Nephron progenitor cell (in vitro differentiated cells): ENCODE results near the gene RNF41.
A peak's percentile ranks its signal among the peaks of the same experiment; 100 is the strongest.

Source experiments
- DNase-seq: peaks from one replicate; pipeline ENCODE4 v3.0.0; 2021
- H3K27ac Mint-ChIP-seq: 2 replicates; pipeline ENCODE4 v1.8.0; 2021; ENCODE audit warnings: mild to moderate bottlenecking, moderate library complexity, mixed read lengths
- H3K27me3 Mint-ChIP-seq: 2 replicates; pipeline ENCODE4 v1.8.0; 2021; ENCODE audit warnings: mild to moderate bottlenecking, low read depth, mixed read lengths; ENCODE audit not compliant: poor library complexity
- H3K36me3 Mint-ChIP-seq: 2 replicates; pipeline ENCODE4 v1.8.0; 2021; ENCODE audit warnings: low read depth, mixed read lengths
- H3K4me1 Mint-ChIP-seq: 2 replicates; pipeline ENCODE4 v1.8.0; 2021; ENCODE audit warnings: mixed read lengths
- H3K4me3 Mint-ChIP-seq: 2 replicates; pipeline ENCODE4 v1.8.0; 2021; ENCODE audit warnings: mild to moderate bottlenecking, moderate library complexity, mixed read lengths
- H3K9me3 Mint-ChIP-seq: 2 replicates; pipeline ENCODE4 v1.8.0; 2021; ENCODE audit warnings: mild to moderate bottlenecking, moderate library complexity, mixed read lengths
- TF ChIP-seq, protein P1 (sequence below): fragments of 200-600 bp; sonication (generic); IDR thresholded peaks from 2 replicates; pipeline ENCODE4 v1.5.0; 2021; ENCODE audit warnings: antibody characterized with exemption

RNF41 gene

DNA sequence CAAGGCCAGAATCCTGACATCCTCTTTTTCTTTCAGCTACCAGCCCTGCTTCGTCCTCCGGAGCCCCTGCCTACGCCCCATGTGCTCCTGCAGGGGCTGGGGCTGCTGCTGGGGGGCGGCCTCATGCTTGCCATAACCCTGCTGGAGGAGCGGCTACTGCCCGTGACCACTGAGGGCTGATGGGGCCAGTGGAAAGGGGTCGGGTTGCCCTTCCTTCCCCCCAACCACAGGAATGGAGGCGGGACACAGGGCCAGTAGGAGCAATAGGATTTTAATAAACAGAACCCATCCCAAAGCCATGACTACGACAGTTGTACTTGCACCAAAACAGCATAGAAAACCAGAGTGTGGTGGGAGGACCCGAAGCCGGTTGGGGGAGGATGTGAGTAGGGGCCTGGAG, 15.8 kb upstream of the RNF41 start:
- Mint-ChIP-seq H3K4me1 (peaks cover 26% of the 10 kb centered on the region), H3K27me3 (peaks cover 4% of the 10 kb centered on the region), H3K36me3 (peaks cover 27% of the 10 kb centered on the region), H3K9me3 (no peaks in the 10 kb centered on the region), H3K4me3 (no peak overlapping the region), H3K27ac (no peak overlapping the region)
- TF ChIP-seq, protein P1, sequence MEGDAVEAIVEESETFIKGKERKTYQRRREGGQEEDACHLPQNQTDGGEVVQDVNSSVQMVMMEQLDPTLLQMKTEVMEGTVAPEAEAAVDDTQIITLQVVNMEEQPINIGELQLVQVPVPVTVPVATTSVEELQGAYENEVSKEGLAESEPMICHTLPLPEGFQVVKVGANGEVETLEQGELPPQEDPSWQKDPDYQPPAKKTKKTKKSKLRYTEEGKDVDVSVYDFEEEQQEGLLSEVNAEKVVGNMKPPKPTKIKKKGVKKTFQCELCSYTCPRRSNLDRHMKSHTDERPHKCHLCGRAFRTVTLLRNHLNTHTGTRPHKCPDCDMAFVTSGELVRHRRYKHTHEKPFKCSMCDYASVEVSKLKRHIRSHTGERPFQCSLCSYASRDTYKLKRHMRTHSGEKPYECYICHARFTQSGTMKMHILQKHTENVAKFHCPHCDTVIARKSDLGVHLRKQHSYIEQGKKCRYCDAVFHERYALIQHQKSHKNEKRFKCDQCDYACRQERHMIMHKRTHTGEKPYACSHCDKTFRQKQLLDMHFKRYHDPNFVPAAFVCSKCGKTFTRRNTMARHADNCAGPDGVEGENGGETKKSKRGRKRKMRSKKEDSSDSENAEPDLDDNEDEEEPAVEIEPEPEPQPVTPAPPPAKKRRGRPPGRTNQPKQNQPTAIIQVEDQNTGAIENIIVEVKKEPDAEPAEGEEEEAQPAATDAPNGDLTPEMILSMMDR = no peak
- DNase-seq = peak; percentile 22

DNA sequence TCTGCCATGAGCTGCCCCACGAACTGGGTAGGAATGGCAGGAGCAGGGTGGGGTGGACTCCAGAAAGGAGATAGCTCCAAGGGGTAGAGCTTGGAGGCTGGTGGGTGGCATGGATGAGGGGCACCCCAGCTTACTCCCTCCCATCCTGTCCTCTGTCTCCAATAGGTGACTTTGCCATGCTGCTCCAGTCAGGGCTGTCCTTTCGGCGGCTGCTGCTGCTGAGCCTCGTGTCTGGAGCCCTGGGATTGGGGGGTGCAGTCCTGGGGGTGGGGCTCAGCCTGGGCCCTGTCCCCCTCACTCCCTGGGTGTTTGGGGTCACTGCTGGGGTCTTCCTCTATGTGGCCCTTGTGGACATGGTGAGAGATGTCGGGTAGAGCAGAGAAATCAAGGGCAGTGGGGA, 15.3 kb upstream of the RNF41 start:
- Mint-ChIP-seq H3K27me3 (peaks cover 7% of the 10 kb centered on the region), H3K36me3 (peaks cover 22% of the 10 kb centered on the region), H3K4me1 (peaks cover 21% of the 10 kb centered on the region), H3K4me3 (no peak overlapping the region), H3K9me3 (no peaks in the 10 kb centered on the region), H3K27ac (no peak overlapping the region)
- no peak for DNase-seq
- TF ChIP-seq, protein P1 = no peak

DNA sequence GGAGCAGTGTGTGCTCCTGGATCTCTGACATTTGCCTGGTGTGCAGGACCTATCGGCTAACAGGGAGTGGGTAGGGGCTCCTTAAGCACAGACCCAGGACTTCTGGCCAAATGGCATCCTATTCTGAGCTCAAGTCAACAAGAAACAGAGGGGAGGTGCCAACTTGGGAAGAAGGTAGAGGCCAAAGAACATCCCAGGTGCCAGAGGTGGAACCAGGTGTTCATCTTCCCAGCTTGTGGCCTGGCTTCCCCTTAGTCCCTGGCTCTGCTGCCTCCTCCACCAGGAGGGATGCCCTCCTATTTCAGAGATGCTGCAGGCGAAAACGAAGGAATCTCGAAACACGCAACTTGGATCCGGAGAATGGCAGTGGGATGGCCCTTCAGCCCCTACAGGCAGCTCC, 14.4 kb upstream of the RNF41 start:
- H3K9me3 Mint-ChIP-seq = no peaks in the 10 kb centered on the region
- DNase-seq = no peak
- H3K27me3 Mint-ChIP-seq = peaks cover 6% of the 10 kb centered on the region
- peaks cover 13% of the 10 kb centered on the region for H3K36me3 Mint-ChIP-seq
- TF ChIP-seq, protein P1 = no peak
- no peak overlapping the region for H3K27ac Mint-ChIP-seq
- peaks cover 19% of the 10 kb centered on the region for H3K4me1 Mint-ChIP-seq
- no peak overlapping the region for H3K4me3 Mint-ChIP-seq

DNA sequence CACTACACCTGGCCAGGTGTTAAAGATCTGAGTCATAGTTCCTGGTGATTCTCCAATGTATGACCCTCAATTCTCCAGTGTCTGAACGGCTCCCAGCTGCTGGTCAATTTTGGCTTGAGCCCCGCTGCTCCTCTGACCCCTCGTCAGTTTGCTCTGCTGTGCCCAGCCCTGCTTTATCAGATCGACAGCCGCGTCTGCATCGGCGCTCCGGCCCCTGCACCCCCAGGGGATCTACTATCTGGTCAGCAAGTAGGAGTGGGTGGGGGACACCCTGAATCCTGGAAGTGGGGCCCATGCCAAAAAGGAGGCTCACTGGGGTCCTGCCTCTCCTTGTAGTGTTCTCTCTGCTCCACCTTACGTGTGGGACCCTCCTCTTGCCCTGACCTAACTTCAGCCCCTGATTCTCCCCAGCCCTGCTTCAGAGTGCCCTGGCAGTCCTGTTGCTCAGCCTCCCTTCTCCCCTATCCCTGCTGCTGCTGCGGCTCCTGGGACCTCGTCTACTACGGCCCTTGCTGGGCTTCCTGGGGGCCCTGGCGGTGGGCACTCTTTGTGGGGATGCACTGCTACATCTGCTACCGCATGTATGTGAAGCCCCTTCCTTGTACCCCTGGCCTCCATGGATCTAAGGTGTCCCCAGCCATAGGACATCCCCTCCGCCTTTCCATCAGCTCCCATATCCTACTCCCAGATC, 13.2 kb upstream of the RNF41 start:
- Mint-ChIP-seq H3K9me3 (no peaks in the 10 kb centered on the region), H3K36me3 (peaks cover 7% of the 10 kb centered on the region), H3K4me3 (no peak overlapping the region), H3K4me1 (peaks cover 29% of the 10 kb centered on the region), H3K27ac (peak overlapping the region; percentile 84), H3K27me3 (peaks cover 3% of the 10 kb centered on the region)
- TF ChIP-seq, protein P1 = no peak
- no peak for DNase-seq

DNA sequence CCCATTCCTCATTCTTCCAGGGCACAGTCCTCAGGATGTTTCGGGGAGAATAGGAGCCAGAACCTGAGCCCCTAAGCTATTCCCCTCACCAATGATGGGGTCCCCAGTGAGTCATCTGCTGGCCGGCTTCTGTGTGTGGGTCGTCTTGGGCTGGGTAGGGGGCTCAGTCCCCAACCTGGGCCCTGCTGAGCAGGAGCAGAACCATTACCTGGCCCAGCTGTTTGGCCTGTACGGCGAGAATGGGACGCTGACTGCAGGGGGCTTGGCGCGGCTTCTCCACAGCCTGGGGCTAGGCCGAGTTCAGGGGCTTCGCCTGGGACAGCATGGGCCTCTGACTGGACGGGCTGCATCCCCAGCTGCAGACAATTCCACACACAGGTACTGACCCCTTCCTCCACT, 9.5 kb upstream of the RNF41 start:
- Mint-ChIP-seq H3K27ac (no peak overlapping the region), H3K9me3 (no peaks in the 10 kb centered on the region), H3K27me3 (peaks cover 3% of the 10 kb centered on the region), H3K4me3 (no peak overlapping the region), H3K4me1 (peaks cover 23% of the 10 kb centered on the region), H3K36me3 (peaks cover 4% of the 10 kb centered on the region)
- DNase-seq = no peak
- TF ChIP-seq, protein P1 = no peak
